ENCODE data around the gene SMC3.

GRCh38 chr10:110597476-110597875 lies 30.0 kb downstream of the SMC3 start:
- no peak for TF ChIP-seq CTCF (IDR thresholded peaks at IDR 0.05)
- no peak for TF ChIP-seq ZBTB33 (IDR thresholded peaks at IDR 0.05; ENCODE audit: borderline replicate concordance, low read depth)
- no peak for TF ChIP-seq GABPA (IDR thresholded peaks at IDR 0.05; ENCODE audit: low read depth)
- TF ChIP-seq TAF1 (IDR thresholded peaks at IDR 0.05; ENCODE audit: borderline replicate concordance, low read depth, low read length), result no peak
- TF ChIP-seq RCOR1 (IDR thresholded peaks at IDR 0.05; ENCODE audit: low read length), result no peak

Measured in SK-N-SH (cell line).